Right atrium auricular region (tissue), 2 donors: Measurements from ENCODE around the gene AHI1. TPM values are rescaled to one million over a fixed set of nuclear protein-coding genes. Genes with fewer than 3 reads are reported as not detected.
"Not testable (repeated sequence)": the region's sequence is repeated elsewhere in the genome, so short reads cannot be mapped to it uniquely, and the experiment has no call there.

Experiments used
- DNase-seq: peaks from one replicate; pipeline ENCODE4 v3.0.0-alpha.2; 2019; ENCODE audit warnings: low spot score
- H3K27ac ChIP-seq, 2 donors: fragments of 200-600 bp; sonication (generic); 1 replicate in 1 of 2; 2 replicates in 1 of 2; pipeline ENCODE4 v1.5.1; 2016 to 2019
- H3K27me3 ChIP-seq, 2 donors: fragments of 200-600 bp; sonication (generic); one replicate each; pipeline versions ENCODE4 v1.5.1 to v1.6.0; 2017 to 2019
- H3K36me3 ChIP-seq: fragments of 200-600 bp; sonication (generic); one replicate; pipeline ENCODE4 v1.5.1; 2016
- H3K4me1 ChIP-seq, 2 donors: fragments of 200-600 bp; sonication (generic); one replicate each; pipeline versions ENCODE4 v1.5.1 to v1.6.0; 2017 to 2019
- H3K4me3 ChIP-seq, 2 donors: fragments of 200-600 bp; sonication (generic); 1 replicate in 1 of 2; 2 replicates in 1 of 2; pipeline ENCODE4 v1.5.1; 2017 to 2019; ENCODE audit warnings: mild to moderate bottlenecking in 1 of 2, moderate library complexity in 1 of 2
- H3K9me3 ChIP-seq, 2 donors: fragments of 200-600 bp; sonication (generic); one replicate each; pipeline ENCODE4 v1.5.1; 2019
- CTCF ChIP-seq, 2 donors: fragments of 200-600 bp; sonication (generic); IDR thresholded peaks; one replicate each; pipeline ENCODE4 v1.5.1; 2019; ENCODE audit warnings: antibody characterized with exemption in 2 of 2
- total RNA-seq, 2 donors: library from RNA; depleted of rRNA; stranded (reverse); fragments of >200 nt; gene quantifications; one replicate each; pipeline ENCODE4 v1.1.0, GENCODE V29; 2016

AHI1 gene
- total RNA-seq, 2 donors from 2014 or later: 8.5 to 10.2 TPM

GRCh38 chr6:135251498-135252441 is 245.8 kb downstream of the AHI1 start:
- Histone ChIP-seq H3K36me3 (no peaks in the 10 kb centered on the region), H3K9me3 (no peaks in the 10 kb centered on the region), H3K4me3 (no peak overlapping the region), H3K4me1 (no peaks in the 10 kb centered on the region), H3K27me3 (no peaks in the 10 kb centered on the region), H3K27ac (no peak overlapping the region)
- no peak for TF ChIP-seq CTCF (IDR thresholded peaks at IDR 0.05)
- no peak for DNase-seq

- no peaks in the 10 kb centered on the region for H3K36me3 ChIP-seq
- H3K4me1 ChIP-seq: no peaks in the 10 kb centered on the region
- TF ChIP-seq CTCF (IDR thresholded peaks at IDR 0.05): no peak
- DNase-seq: no peak
- no peaks in the 10 kb centered on the region for H3K9me3 ChIP-seq
- no peak overlapping the region for H3K4me3 ChIP-seq
- H3K27ac ChIP-seq: no peak overlapping the region
- no peaks in the 10 kb centered on the region for H3K27me3 ChIP-seq
Observed at GRCh38 chr6:135250751-135251497, 246.6 kb downstream of the AHI1 start.

- TF ChIP-seq CTCF (IDR thresholded peaks at IDR 0.05): no peak
- H3K4me3 ChIP-seq: no peak overlapping the region
- DNase-seq: no peak
- H3K4me1 ChIP-seq: no peaks in the 10 kb centered on the region
- H3K36me3 ChIP-seq: no peaks in the 10 kb centered on the region
- no peaks in the 10 kb centered on the region for H3K27me3 ChIP-seq
- no peaks in the 10 kb centered on the region for H3K9me3 ChIP-seq
- H3K27ac ChIP-seq: no peak overlapping the region
Observed at GRCh38 chr6:135250234-135250633, 247.3 kb downstream of the AHI1 start.

- H3K4me1 ChIP-seq, H3K27me3 ChIP-seq, H3K4me3 ChIP-seq, H3K36me3 ChIP-seq, H3K9me3 ChIP-seq, H3K27ac ChIP-seq, DNase-seq: not testable (repeated sequence)
Observed at GRCh38 chr6:135246412-135247012, 251.0 kb downstream of the AHI1 start.

- Histone ChIP-seq H3K36me3 (no peaks in the 10 kb centered on the region), H3K27me3 (no peaks in the 10 kb centered on the region), H3K9me3 (no peaks in the 10 kb centered on the region), H3K27ac (no peak overlapping the region), H3K4me3 (no peak overlapping the region), H3K4me1 (no peaks in the 10 kb centered on the region)
- TF ChIP-seq CTCF (IDR thresholded peaks at IDR 0.05): no peak
- no peak for DNase-seq
Observed at GRCh38 chr6:135244805-135245204, 252.7 kb downstream of the AHI1 start.
